ENCODE measurements around the gene RNF224. TPM values are rescaled to one million over a fixed set of nuclear protein-coding genes. Genes with fewer than 3 reads are reported as not detected.

The RNF224 gene
- total RNA-seq, 2 experiments from 2014 or later = 0.14 TPM; not detected in 1

DNA sequence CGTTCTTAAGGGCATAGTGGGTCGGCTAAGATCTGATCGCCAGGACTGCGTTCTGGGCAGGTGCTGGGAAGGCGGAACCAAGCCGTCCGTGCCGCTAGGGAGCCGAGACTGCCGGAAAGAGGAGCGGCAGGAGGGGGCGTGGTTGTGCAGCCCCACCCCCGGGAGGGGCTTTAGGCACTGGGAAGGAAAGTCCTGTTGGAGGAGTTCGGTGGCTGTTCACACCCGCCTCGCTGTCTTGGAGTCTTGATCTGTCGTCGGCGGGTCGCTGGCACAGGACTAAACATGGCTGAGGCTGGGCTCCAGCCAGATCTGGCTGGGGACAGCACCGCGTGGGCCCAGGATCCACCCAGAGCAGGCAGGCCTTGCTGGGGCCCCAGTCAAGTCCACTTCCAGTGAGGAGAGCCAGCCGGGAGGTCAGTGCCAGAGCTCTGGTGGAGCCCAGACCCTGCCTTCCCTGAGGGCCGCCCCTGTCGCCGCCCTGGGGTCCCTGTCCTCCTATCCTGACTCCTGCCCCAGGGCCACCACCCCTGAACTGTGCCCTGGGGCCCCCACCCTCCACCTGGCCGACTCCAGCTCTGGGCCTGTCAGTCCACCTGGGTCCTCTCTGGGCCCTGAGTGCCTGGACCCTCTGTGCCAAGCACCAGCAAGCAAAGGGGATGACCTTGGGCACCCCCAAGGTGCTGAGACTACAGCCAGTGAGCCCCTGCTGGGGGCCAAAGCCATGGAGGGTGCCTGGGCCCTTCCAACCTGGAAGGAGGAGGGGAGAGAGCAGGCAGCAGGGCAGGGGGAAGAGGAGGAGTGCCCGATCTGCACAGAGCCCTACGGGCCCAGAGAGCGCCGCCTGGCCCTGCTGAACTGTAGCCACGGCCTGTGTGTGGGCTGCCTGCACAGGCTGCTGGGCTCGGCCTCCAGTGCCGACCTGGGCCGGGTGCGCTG lies 9.8 kb upstream of the RNF224 start:
- Histone ChIP-seq H3K9me3 (ENCODE audit: control insufficient read depth in 1 of 2, insufficient read depth in 1 of 2, low read length in 2 of 2) (no peaks in the 10 kb centered on the region), H3K4me3 (ENCODE audit: low read length) (no peak overlapping the region), H3K27me3 (ENCODE audit: control insufficient read depth in 1 of 2, insufficient read depth in 2 of 2, low read length in 2 of 2) (no peaks in the 10 kb centered on the region), H3K36me3 (ENCODE audit: insufficient read depth, low read length) (peaks cover 6% of the 10 kb centered on the region), H3K27ac (ENCODE audit: low read depth in 1 of 2, low read length in 2 of 2) (no peak overlapping the region), H3K4me1 (ENCODE audit: insufficient read depth, low read length) (peaks cover 8% of the 10 kb centered on the region)
- intact Hi-C loops (cut with DNase I, micrococcal nuclease) = no loop called here
- Mint-ChIP-seq H3K36me3 (ENCODE audit: low read depth) (no peaks in the 10 kb centered on the region), H3K27me3 (no peaks in the 10 kb centered on the region), H3K9me3 (no peaks in the 10 kb centered on the region), H3K4me1 (ENCODE audit: low read depth) (no peaks in the 10 kb centered on the region), H3K4me3 (peak overlapping the region; percentile 30), H3K27ac (no peak overlapping the region)
- POLR2A ChIA-PET = no interaction called here
- CTCF ChIA-PET = no interaction called here
- DNase-seq = peak in 1 of 14 experiments; percentile 32
- TF ChIP-seq, protein P1, sequence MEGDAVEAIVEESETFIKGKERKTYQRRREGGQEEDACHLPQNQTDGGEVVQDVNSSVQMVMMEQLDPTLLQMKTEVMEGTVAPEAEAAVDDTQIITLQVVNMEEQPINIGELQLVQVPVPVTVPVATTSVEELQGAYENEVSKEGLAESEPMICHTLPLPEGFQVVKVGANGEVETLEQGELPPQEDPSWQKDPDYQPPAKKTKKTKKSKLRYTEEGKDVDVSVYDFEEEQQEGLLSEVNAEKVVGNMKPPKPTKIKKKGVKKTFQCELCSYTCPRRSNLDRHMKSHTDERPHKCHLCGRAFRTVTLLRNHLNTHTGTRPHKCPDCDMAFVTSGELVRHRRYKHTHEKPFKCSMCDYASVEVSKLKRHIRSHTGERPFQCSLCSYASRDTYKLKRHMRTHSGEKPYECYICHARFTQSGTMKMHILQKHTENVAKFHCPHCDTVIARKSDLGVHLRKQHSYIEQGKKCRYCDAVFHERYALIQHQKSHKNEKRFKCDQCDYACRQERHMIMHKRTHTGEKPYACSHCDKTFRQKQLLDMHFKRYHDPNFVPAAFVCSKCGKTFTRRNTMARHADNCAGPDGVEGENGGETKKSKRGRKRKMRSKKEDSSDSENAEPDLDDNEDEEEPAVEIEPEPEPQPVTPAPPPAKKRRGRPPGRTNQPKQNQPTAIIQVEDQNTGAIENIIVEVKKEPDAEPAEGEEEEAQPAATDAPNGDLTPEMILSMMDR (IDR thresholded peaks at IDR 0.05) = no peak
- ATAC-seq (ENCODE audit: poor library complexity) = no peak

DNA sequence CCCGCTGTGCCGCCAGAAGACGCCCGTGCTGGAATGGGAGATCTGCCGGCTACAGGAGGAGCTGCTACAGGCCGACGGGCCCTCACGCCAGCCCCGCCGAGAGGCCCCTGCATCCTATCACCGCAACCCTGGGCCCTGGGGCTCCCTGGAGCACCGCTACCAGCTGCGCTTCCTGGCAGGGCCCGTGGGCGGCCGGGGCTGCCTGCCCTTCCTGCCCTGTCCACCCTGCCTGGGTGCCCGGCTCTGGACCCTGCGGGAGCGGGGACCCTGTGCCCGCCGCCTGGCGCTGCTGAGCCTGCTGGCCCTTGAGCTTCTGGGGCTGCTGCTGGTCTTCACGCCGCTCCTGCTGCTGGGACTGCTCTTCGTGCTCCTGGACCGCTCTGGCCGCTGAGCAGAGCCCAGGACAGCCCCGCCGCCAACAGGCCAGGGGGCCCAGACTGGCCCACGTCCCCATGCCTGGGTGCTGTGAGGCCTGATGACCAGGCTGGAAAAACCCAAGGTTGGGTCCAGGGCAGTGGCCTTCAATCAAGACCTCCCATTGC lies 9.0 kb upstream of the RNF224 start:
- no peaks in the 10 kb centered on the region for H3K9me3 ChIP-seq (ENCODE audit: control insufficient read depth in 1 of 2, insufficient read depth in 1 of 2, low read length in 2 of 2)
- intact Hi-C loops (cut with DNase I, micrococcal nuclease) = no loop called here
- H3K27ac ChIP-seq (ENCODE audit: low read depth in 1 of 2, low read length in 2 of 2) = no peak overlapping the region
- Mint-ChIP-seq H3K9me3 (no peaks in the 10 kb centered on the region), H3K36me3 (ENCODE audit: low read depth) (no peaks in the 10 kb centered on the region), H3K27ac (no peak overlapping the region), H3K4me3 (no peak overlapping the region), H3K27me3 (no peaks in the 10 kb centered on the region), H3K4me1 (ENCODE audit: low read depth) (peaks cover 5% of the 10 kb centered on the region)
- ATAC-seq (ENCODE audit: poor library complexity) (no peak), DNase-seq (no peak)
- TF ChIP-seq, protein P1 (IDR thresholded peaks at IDR 0.05) = no peak
- ChIA-PET CTCF (interaction anchor here (1.1 kb wide), 1 partner anchor 9 kb away, joined by 3 read pairs; the partner anchor contains the start of gene RNF224), POLR2A (no interaction called here)
- H3K4me3 ChIP-seq (ENCODE audit: low read length) = no peak overlapping the region
- peaks cover 6% of the 10 kb centered on the region for H3K36me3 ChIP-seq (ENCODE audit: insufficient read depth, low read length)
- peaks cover 15% of the 10 kb centered on the region for H3K4me1 ChIP-seq (ENCODE audit: insufficient read depth, low read length)
- H3K27me3 ChIP-seq (ENCODE audit: control insufficient read depth in 1 of 2, insufficient read depth in 2 of 2, low read length in 2 of 2) = no peaks in the 10 kb centered on the region

DNA sequence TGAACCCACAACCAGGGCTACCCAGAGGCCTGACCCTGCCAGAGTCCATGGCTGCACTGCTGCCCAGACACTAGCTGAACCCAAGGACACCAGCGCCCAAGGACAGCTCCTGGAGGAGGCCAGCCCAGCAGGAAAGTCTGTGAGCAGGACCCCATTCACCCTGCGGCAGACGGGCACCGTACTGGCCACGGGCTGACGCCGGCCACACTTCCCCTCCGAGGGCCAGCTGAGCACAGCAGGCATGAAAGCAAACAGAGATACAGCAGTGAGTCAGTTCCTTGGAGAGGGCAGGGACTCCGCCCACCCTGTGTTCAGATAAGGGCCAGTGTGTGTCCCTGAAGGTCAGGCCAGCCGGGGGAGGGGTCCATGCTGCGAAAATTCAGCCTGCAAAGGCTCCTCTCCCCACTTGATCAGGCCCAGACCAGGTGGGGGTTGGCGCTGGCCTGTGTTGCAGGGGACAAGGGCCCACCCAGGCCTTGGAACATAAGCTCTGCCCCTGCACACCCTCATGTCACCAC lies 8.5 kb upstream of the RNF224 start:
- Histone ChIP-seq H3K9me3 (ENCODE audit: control insufficient read depth in 1 of 2, insufficient read depth in 1 of 2, low read length in 2 of 2) (no peaks in the 10 kb centered on the region), H3K27ac (ENCODE audit: low read depth in 1 of 2, low read length in 2 of 2) (no peak overlapping the region), H3K4me1 (ENCODE audit: insufficient read depth, low read length) (peaks cover 17% of the 10 kb centered on the region), H3K27me3 (ENCODE audit: control insufficient read depth in 1 of 2, insufficient read depth in 2 of 2, low read length in 2 of 2) (no peaks in the 10 kb centered on the region), H3K36me3 (ENCODE audit: insufficient read depth, low read length) (peaks cover 6% of the 10 kb centered on the region), H3K4me3 (ENCODE audit: low read length) (no peak overlapping the region)
- peaks cover 9% of the 10 kb centered on the region for H3K4me1 Mint-ChIP-seq (ENCODE audit: low read depth)
- DNase-seq = no peak
- H3K4me3 Mint-ChIP-seq = no peak overlapping the region
- no peaks in the 10 kb centered on the region for H3K27me3 Mint-ChIP-seq
- ChIA-PET POLR2A (interaction anchor here (1.1 kb wide), 1 partner anchor 133 kb away, joined by 3 read pairs; no protein-coding TSS in a partner anchor), CTCF (interaction anchor here (1.1 kb wide), 1 partner anchor 9 kb away, joined by 3 read pairs; the partner anchor contains the start of gene RNF224)
- no peak overlapping the region for H3K27ac Mint-ChIP-seq
- intact Hi-C loops (cut with DNase I, micrococcal nuclease) = no loop called here
- TF ChIP-seq, protein P1 (IDR thresholded peaks at IDR 0.05) = no peak
- no peak for ATAC-seq (ENCODE audit: poor library complexity)
- no peaks in the 10 kb centered on the region for H3K36me3 Mint-ChIP-seq (ENCODE audit: low read depth)
- no peaks in the 10 kb centered on the region for H3K9me3 Mint-ChIP-seq
